HepG2 (cell line): ENCODE results near the gene ZFP69B. TPM values are rescaled to one million over a fixed set of nuclear protein-coding genes. Genes with fewer than 3 reads are reported as not detected.
A peak's percentile ranks its signal among the peaks of the same experiment; 100 is the strongest.

ENCODE experiments used
- ARNTL ChIP-seq: sonication (generic); formaldehyde crosslinking; IDR thresholded peaks from 2 replicates; pipeline ENCODE4 v1.4.0; 2020; ENCODE audit warnings: mild to moderate bottlenecking, missing genetic modification reagents
- ATAD3A ChIP-seq: sonication (generic); formaldehyde crosslinking; IDR thresholded peaks from 2 replicates; pipeline ENCODE4 v1.4.0; 2020; ENCODE audit warnings: missing genetic modification reagents
- ATF1 ChIP-seq: IDR thresholded peaks from 2 replicates; pipeline ENCODE4 v1.6.1; 2016; ENCODE audit warnings: mild to moderate bottlenecking, control low read depth
- CENPT ChIP-seq: sonication (generic); formaldehyde crosslinking; IDR thresholded peaks from 2 replicates; pipeline ENCODE4 v1.8.0; 2022; ENCODE audit warnings: low read depth, mild to moderate bottlenecking, moderate library complexity, missing genetic modification reagents
- DPF2 ChIP-seq: sonication (generic); formaldehyde crosslinking; IDR thresholded peaks from 2 replicates; pipeline ENCODE4 v1.4.0; 2020; ENCODE audit warnings: mild to moderate bottlenecking, low read depth, missing genetic modification reagents, borderline replicate concordance
- GLI4 ChIP-seq: sonication (generic); formaldehyde crosslinking; IDR thresholded peaks from 2 replicates; pipeline ENCODE4 v1.5.1; 2020; ENCODE audit warnings: missing genetic modification reagents, mild to moderate bottlenecking, moderate library complexity, borderline replicate concordance
- HNF1A ChIP-seq, 2 experiments: sonication (generic) in 1 of 2; formaldehyde crosslinking in 1 of 2; IDR thresholded peaks; 2 replicates each; pipeline versions ENCODE4 v1.4.0 to v1.6.1; 2016 to 2020; ENCODE audit warnings: borderline replicate concordance in 1 of 2, low read depth in 1 of 2, mild to moderate bottlenecking in 1 of 2, missing genetic modification reagents in 1 of 2
- HNRNPLL ChIP-seq: fragments of 200-400 bp; formaldehyde crosslinking; IDR thresholded peaks from 2 replicates; pipeline ENCODE4 v1.6.1; 2017; ENCODE audit warnings: mild to moderate bottlenecking, low read depth, low read length; ENCODE audit not compliant: poor library complexity, severe bottlenecking
- KLF15 ChIP-seq: sonication (generic); formaldehyde crosslinking; IDR thresholded peaks from 2 replicates; pipeline ENCODE4 v1.8.1; 2023; ENCODE audit warnings: borderline replicate concordance, mild to moderate bottlenecking, inconsistent platforms, missing genetic modification reagents, mixed read lengths
- MYPOP ChIP-seq: sonication (generic); formaldehyde crosslinking; IDR thresholded peaks from 2 replicates; pipeline ENCODE4 v1.8.1; 2023; ENCODE audit warnings: mild to moderate bottlenecking, moderate library complexity, missing genetic modification reagents
- POLR2AphosphoS5 ChIP-seq: IDR thresholded peaks from 2 replicates; pipeline ENCODE4 v1.6.1; 2012; ENCODE audit warnings: low read depth, low read length
- SMAD1 ChIP-seq: sonication (generic); formaldehyde crosslinking; IDR thresholded peaks from 2 replicates; pipeline ENCODE4 v1.4.0; 2020; ENCODE audit warnings: missing genetic modification reagents, low read depth, mild to moderate bottlenecking, borderline replicate concordance
- TAF15 ChIP-seq: fragments of 200-400 bp; formaldehyde crosslinking; IDR thresholded peaks from one replicate; pipeline ENCODE4 v1.6.1; 2018; ENCODE audit warnings: mild to moderate bottlenecking, low read depth, low read length; ENCODE audit not compliant: poor library complexity, severe bottlenecking
- TCF12 ChIP-seq, 2 experiments: fragments of 450-650 bp in 1 of 2; sonication (generic) in 1 of 2; formaldehyde crosslinking in 1 of 2; IDR thresholded peaks; 2 replicates each; pipeline versions ENCODE4 v1.6.1 to v1.8.0; 2017 to 2022; ENCODE audit warnings: antibody characterized with exemption in 1 of 2, mild to moderate bottlenecking in 1 of 2, missing genetic modification reagents in 1 of 2, moderate library complexity in 1 of 2
- TIGD3 ChIP-seq: sonication (generic); formaldehyde crosslinking; IDR thresholded peaks from 2 replicates; pipeline ENCODE4 v1.5.1; 2020; ENCODE audit warnings: mild to moderate bottlenecking, missing genetic modification reagents, borderline replicate concordance
- ZC3H4 ChIP-seq: sonication (generic); formaldehyde crosslinking; IDR thresholded peaks from 2 replicates; pipeline ENCODE4 v1.4.0; 2020; ENCODE audit warnings: missing genetic modification reagents, borderline replicate concordance
- ZNF30 ChIP-seq: sonication (generic); formaldehyde crosslinking; IDR thresholded peaks from 2 replicates; pipeline ENCODE4 v1.5.0; 2020; ENCODE audit warnings: mild to moderate bottlenecking, missing genetic modification reagents
- ZNF430 ChIP-seq: sonication (generic); formaldehyde crosslinking; IDR thresholded peaks from 2 replicates; pipeline ENCODE4 v1.9.0; 2021; ENCODE audit warnings: mild to moderate bottlenecking, missing genetic modification reagents
- ZNF605 ChIP-seq: sonication (generic); formaldehyde crosslinking; IDR thresholded peaks from 2 replicates; pipeline ENCODE4 v1.8.0; 2022; ENCODE audit warnings: mild to moderate bottlenecking, missing genetic modification reagents
- ZSCAN25 ChIP-seq: sonication (generic); formaldehyde crosslinking; IDR thresholded peaks from 2 replicates; pipeline ENCODE4 v1.8.0; 2022; ENCODE audit warnings: mild to moderate bottlenecking, missing genetic modification reagents
- polyA plus RNA-seq, 8 experiments: library from polyadenylated mRNA; depleted of rRNA in 3 of 8; stranded (reverse) in 7 of 8; unstranded in 1 of 8; fragments of >200 nt; fragmentation: Illumina TruSeq in 4 of 8; extraction: Trizol in 4 of 8; gene quantifications; 2 replicates each; pipeline versions ENCODE4 v1.2.1 to v1.2.3, GENCODE V29; 2011 to 2016; ENCODE audit warnings: low read depth in 4 of 8, missing spikeins in 1 of 8, mixed read lengths in 1 of 8; ENCODE audit not compliant: insufficient read depth in 1 of 8
- total RNA-seq, 5 experiments: library from RNA; depleted of rRNA; stranded (reverse); fragments of >200 nt; fragmentation: Illumina TruSeq; extraction: Trizol; gene quantifications; 2 replicates each; pipeline ENCODE4 v1.2.3, GENCODE V29; 2016; ENCODE audit warnings: low read depth in 1 of 5
- TF ChIP-seq, protein P1 (sequence below): sonication (generic); formaldehyde crosslinking; IDR thresholded peaks from 2 replicates; pipeline ENCODE4 v1.8.0; 2022; ENCODE audit warnings: mild to moderate bottlenecking, missing genetic modification reagents, moderate library complexity

Gene ZFP69B
- total and polyA plus RNA-seq, 2 of the 13 experiments (the other 11 are each of a cell fraction or from before 2014, with no cell fraction given) = 4.6 to 7.7 TPM

- TF ChIP-seq TAF15 (no peak), ZNF605 (no peak), TCF12 (IDR thresholded peaks at IDR 0.05) (no peak), TCF12 (CRISPR knock-in tag; IDR thresholded peaks at IDR 0.05) (peak; percentile 82), ARNTL (CRISPR knock-in tag) (no peak), ATAD3A (CRISPR knock-in tag) (no peak), ZNF30 (CRISPR knock-in tag) (no peak), MYPOP (CRISPR knock-in tag) (0 out of 2 replicates have a peak, but pooled peaks have one; percentile 10), SMAD1 (CRISPR knock-in tag) (no peak), GLI4 (CRISPR knock-in tag) (0 out of 2 replicates have a peak, but pooled peaks have one; percentile 19), DPF2 (CRISPR knock-in tag) (no peak), HNF1A (IDR thresholded peaks at IDR 0.05; ENCODE audit: low read depth) (no peak), HNF1A (CRISPR knock-in tag; IDR thresholded peaks at IDR 0.05; ENCODE audit: borderline replicate concordance) (0 out of 2 replicates have a peak, but pooled peaks have one; percentile 40), POLR2AphosphoS5 (peak; percentile 52; the same call in 1 of the 2 replicates), KLF15 (CRISPR knock-in tag) (no peak), CENPT (CRISPR knock-in tag) (peak; percentile 51; the same call in 1 of the 2 replicates), TIGD3 (CRISPR knock-in tag) (0 out of 2 replicates have a peak, but pooled peaks have one; percentile 49), ZSCAN25 (CRISPR knock-in tag) (no peak), ZNF430 (no peak), ZC3H4 (CRISPR knock-in tag) (no peak), HNRNPLL (peak; percentile 36), ATF1 (CRISPR knock-in tag) (no peak)
- TF ChIP-seq, protein P1, sequence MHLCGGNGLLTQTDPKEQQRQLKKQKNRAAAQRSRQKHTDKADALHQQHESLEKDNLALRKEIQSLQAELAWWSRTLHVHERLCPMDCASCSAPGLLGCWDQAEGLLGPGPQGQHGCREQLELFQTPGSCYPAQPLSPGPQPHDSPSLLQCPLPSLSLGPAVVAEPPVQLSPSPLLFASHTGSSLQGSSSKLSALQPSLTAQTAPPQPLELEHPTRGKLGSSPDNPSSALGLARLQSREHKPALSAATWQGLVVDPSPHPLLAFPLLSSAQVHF (CRISPR knock-in tag) = no peak
Observed at GRCh38 chr1:40476924-40477677, 26.8 kb downstream of the ZFP69B start, which contains the start of gene ZFP69 (continued).
